Small intestine (tissue), 7 donors: ENCODE results near the gene C17orf107. TPM values are rescaled to one million over a fixed set of nuclear protein-coding genes. Genes with fewer than 3 reads are reported as not detected.

ENCODE experiments used
- DNase-seq, 2 donors: peaks; one replicate each; pipeline versions ENCODE4 v3.0.0 to v3.0.0-alpha.2; 2013
- FAIRE-seq: peaks from 2 replicates; lab custom pipeline; 2012; peaks lifted over from hg19 to GRCh38; lab: Jason Lieb, UNC
- H3K27ac ChIP-seq, 3 donors: one replicate each; pipeline ENCODE4 v1.5.1; 2013; ENCODE audit warnings: low read length in 2 of 3, mild to moderate bottlenecking in 2 of 3, control low read depth in 1 of 3, inconsistent platforms in 1 of 3, low read depth in 1 of 3, moderate library complexity in 1 of 3
- H3K27me3 ChIP-seq, 3 donors: one replicate each; pipeline ENCODE4 v1.6.1; 2013; ENCODE audit warnings: low read length in 3 of 3, inconsistent platforms in 1 of 3; ENCODE audit not compliant: control insufficient read depth in 3 of 3, insufficient read depth in 3 of 3
- H3K36me3 ChIP-seq, 3 donors: one replicate each; pipeline ENCODE4 v1.6.1; 2013; ENCODE audit warnings: low read length in 3 of 3, inconsistent platforms in 1 of 3, low read depth in 1 of 3, mild to moderate bottlenecking in 1 of 3, moderate library complexity in 1 of 3; ENCODE audit not compliant: control insufficient read depth in 3 of 3, insufficient read depth in 2 of 3
- H3K4me1 ChIP-seq, 3 donors: one replicate each; pipeline ENCODE4 v1.6.1; 2013; ENCODE audit warnings: low read length in 2 of 3, inconsistent platforms in 1 of 3, low read depth in 1 of 3, mild to moderate bottlenecking in 1 of 3, moderate library complexity in 1 of 3; ENCODE audit not compliant: control insufficient read depth in 3 of 3, insufficient read depth in 2 of 3
- H3K4me3 ChIP-seq, 3 donors: one replicate each; pipeline ENCODE4 v1.5.1; 2013; ENCODE audit warnings: low read length in 3 of 3, control low read depth in 1 of 3, inconsistent platforms in 1 of 3, low read depth in 1 of 3, mild to moderate bottlenecking in 1 of 3, moderate library complexity in 1 of 3
- H3K9me3 ChIP-seq, 2 donors: one replicate each; pipeline ENCODE4 v1.6.1; 2013; ENCODE audit warnings: low read depth in 1 of 2, low read length in 1 of 2; ENCODE audit not compliant: control insufficient read depth in 2 of 2, insufficient read depth in 1 of 2
- WGBS, 3 donors: extraction: QIAGEN DNeasy Blood & Tissue Kit; methylation state at CpG; one replicate each; pipeline ENCODE4 v1.1.7; 2013; 5-methylcytosine and 5-hydroxymethylcytosine counted together
- polyA plus RNA-seq, 4 donors: library from polyadenylated mRNA; stranded (reverse) in 3 of 4; unstranded in 1 of 4; fragments of 200-250 nt in 3 of 4; fragments of 120-200 nt in 1 of 4; gene quantifications; one replicate each; pipeline versions ENCODE4 v1.2.1 to v1.2.3, GENCODE V29; 2013
- donor health status: healthy with polysubstance abuse.
- donor health status: control.
- donor health status: control.
- donor health status: Bipolar disorder and iron deficiency.
- donor health status: healthy.

C17orf107 gene
- polyA plus RNA-seq, 4 donors: 0.45 to 2.2 (median 1.2) TPM

DNA sequence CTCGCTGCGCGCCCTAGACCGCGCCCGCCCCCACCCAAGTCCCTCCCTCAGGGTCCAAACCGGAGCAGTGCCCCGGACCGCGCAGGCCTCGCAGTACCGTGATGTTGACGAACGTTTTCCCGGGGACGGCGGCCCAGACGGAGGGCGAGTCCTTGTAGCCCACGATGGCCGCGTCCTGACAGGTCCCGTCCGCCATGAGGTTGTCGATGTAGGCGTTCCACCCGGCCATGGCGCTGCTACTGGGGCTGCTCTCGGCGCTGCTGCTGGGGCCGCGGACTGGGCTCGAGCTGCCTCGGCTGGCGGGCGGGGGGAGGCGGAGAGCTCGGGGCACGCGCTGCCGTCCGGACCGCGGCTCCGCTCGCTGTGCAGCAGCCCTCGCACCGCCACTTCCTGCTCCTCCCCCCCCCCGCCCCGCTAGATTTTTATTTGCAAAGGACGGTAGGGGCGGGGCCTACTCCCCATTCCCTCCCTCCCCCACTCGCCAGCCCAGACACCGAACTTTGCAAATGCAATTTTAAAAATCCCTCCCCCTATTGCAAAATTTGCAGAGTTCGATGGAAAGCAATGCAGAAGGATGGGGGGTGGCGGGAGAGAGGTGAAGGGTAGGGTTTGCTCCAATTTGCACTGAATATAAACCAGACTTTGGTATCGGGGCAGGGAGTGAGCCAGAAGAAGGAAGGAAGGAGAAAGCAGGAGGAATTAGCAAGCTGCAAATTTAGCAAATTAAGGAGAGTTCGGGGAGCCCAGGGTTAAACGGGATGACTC, 49.0 kb downstream of the C17orf107 start, which contains the start of gene PFN1:
TSS of gene PFN1 (minus strand) at position 365 of the 765 bp plus-strand sequence. CDS start at position 229, 136 bp downstream.
- Histone ChIP-seq H3K4me1 (peaks cover 3 to 40% (median 16%) of the 10 kb centered on the region in 3 donors), H3K9me3 (no peaks in the 10 kb centered on the region), H3K36me3 (peaks cover 0 to 35% (median 20%) of the 10 kb centered on the region in 3 donors), H3K4me3 (peak within 1 kb of the TSS; percentile 87 to 99 (median 93)), H3K27me3 (no peaks in the 10 kb centered on the region), H3K27ac (peak within 1 kb of the TSS; percentile 98 to 100 (median 99))
- peak; percentile 91 to 94 for DNase-seq
- FAIRE-seq: no peak
- 0 to 1% (median 0%) methylated on average over 48 to 59 of the region's 59 CpGs for WGBS, 3 donors

- DNase-seq (peak; percentile 89 to 96), FAIRE-seq (no peak)
- Histone ChIP-seq H3K4me3 (peak overlapping the region; percentile 54 to 93 (median 87)), H3K4me1 (peaks cover 3 to 40% (median 16%) of the 10 kb centered on the region in 3 donors), H3K9me3 (no peaks in the 10 kb centered on the region), H3K27ac (peak overlapping the region; percentile 91 to 100 (median 99)), H3K27me3 (no peaks in the 10 kb centered on the region), H3K36me3 (peaks cover 0 to 31% (median 16%) of the 10 kb centered on the region in 3 donors)
- 0 to 1% (median 0%) methylated on average over 25 to 40 of the region's 40 CpGs for WGBS, 3 donors
These were observed 49.6 kb downstream of the C17orf107 start for GRCh38 chr17:4948931-4949320.

GRCh38 chr17:4949321-4950074, 50.2 kb downstream of the C17orf107 start:
- Histone ChIP-seq H3K9me3 (no peaks in the 10 kb centered on the region), H3K27ac (peak overlapping the region; percentile 91 to 100 (median 99)), H3K27me3 (no peaks in the 10 kb centered on the region), H3K4me1 (peaks cover 3 to 40% (median 13%) of the 10 kb centered on the region in 3 donors), H3K4me3 (peak overlapping the region; percentile 54 to 93 (median 87)), H3K36me3 (peaks cover 0 to 26% (median 12%) of the 10 kb centered on the region in 3 donors)
- FAIRE-seq (no peak), DNase-seq (peak; percentile 91 to 93)
- 0 to 1% (median 1%) methylated on average over 42 to 75 of the region's 75 CpGs for WGBS, 3 donors

DNA sequence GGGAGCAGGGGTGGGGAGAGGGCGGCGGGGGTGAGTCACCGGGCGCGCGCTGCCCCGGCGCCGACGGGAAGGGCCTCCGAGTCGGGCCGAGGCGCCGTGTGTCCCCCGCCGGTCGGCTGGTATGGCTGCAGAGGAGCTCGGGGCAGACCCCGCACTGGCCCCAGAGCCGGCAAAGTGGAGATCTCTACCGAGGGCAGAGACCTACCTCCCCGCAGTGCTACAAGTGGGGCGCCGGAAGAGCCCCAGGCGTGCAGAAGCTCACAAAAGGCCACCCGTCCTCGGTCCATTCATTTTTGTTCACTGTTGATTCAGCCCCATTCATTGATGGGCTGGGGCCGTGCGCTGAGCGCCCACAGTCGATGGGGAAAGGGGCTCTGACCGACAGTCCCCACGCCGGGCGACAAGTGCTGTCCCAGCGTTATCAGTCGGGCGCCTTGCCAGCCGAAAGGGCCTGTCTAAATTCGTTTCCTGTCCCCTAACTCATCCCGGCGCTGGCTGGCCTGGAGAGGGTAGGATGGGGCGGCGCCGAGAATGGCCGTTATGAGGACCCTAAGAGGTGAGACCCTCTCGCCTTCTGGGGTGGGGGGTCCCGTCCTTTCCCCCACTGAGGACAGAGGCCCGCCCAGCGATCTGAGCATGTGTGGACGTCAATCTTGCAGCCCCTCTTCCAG, 50.9 kb downstream of the C17orf107 start:
- no peaks in the 10 kb centered on the region for H3K9me3 ChIP-seq
- H3K4me3 ChIP-seq: peak overlapping the region in 2 of 3 donors; percentile 69 to 87
- FAIRE-seq (no peak), DNase-seq (peak in 1 of 2 donors; percentile 67)
- H3K27me3 ChIP-seq: no peaks in the 10 kb centered on the region
- 2 to 4% (median 2%) methylated on average over 31 to 52 of the region's 52 CpGs for WGBS, 3 donors
- peak overlapping the region; percentile 95 to 100 (median 97) for H3K27ac ChIP-seq
- peaks cover 0 to 19% (median 7%) of the 10 kb centered on the region in 3 donors for H3K36me3 ChIP-seq
- H3K4me1 ChIP-seq: peaks cover 0 to 35% (median 13%) of the 10 kb centered on the region in 3 donors

DNA sequence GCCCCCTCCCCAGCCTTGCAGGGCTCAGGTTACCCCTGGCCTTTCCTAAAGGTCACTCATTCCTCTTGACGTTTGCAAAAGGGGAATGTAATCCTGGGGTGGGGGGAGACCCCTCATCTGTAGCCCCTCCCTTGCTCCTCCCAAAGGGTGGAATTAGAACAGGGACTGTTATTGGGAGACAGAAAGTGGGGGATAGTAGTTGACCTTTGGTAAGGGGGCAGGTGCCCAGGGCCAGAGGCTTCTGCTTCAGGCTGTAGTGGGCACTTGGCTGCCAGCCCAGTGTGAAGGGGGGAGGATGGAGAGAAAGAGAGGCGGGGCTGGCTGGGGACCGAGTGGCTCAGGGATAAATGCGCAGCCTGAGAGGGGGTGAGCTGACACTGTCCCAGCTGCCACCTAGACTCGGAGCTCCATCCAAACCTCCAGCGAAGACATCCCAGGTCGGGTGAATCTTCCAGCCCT, 51.4 kb downstream of the C17orf107 start, which contains the start of gene ENO3:
TSS of gene ENO3 (plus strand) at position 374 of the 459 bp plus-strand sequence. CDS start 711 bp downstream, outside the sequence.
- DNase-seq (peak in 1 of 2 donors; percentile 39), FAIRE-seq (no peak)
- Histone ChIP-seq H3K36me3 (peaks cover 0 to 13% (median 5%) of the 10 kb centered on the region in 3 donors), H3K4me3 (peak within 1 kb of the TSS in 2 of 3 donors; percentile 69 to 87), H3K27ac (peak within 1 kb of the TSS; percentile 95 to 100 (median 97)), H3K4me1 (peaks cover 0 to 29% (median 10%) of the 10 kb centered on the region in 3 donors), H3K9me3 (no peaks in the 10 kb centered on the region), H3K27me3 (no peaks in the 10 kb centered on the region)
- 26 to 43% (median 37%) methylated on average over 7 of the region's 7 CpGs for WGBS, 3 donors

GRCh38 chr17:4951486-4951885, 52.1 kb downstream of the C17orf107 start:
- 83 to 93% (median 85%) methylated on average over 3 of the region's 3 CpGs for WGBS, 3 donors
- DNase-seq (no peak), FAIRE-seq (no peak)
- H3K9me3 ChIP-seq: no peaks in the 10 kb centered on the region
- H3K27me3 ChIP-seq: no peaks in the 10 kb centered on the region
- peaks cover 0 to 9% (median 0%) of the 10 kb centered on the region in 3 donors for H3K36me3 ChIP-seq
- peaks cover 0 to 22% (median 7%) of the 10 kb centered on the region in 3 donors for H3K4me1 ChIP-seq
- peak overlapping the region in 1 of 3 donors; percentile 100 for H3K27ac ChIP-seq
- no peak overlapping the region for H3K4me3 ChIP-seq
